Nephron progenitor cell (in vitro differentiated cells): ENCODE data around the gene TBC1D10A.

Experiments
- DNase-seq: peaks from one replicate; pipeline ENCODE4 v3.0.0; 2021
- H3K27ac Mint-ChIP-seq: 2 replicates; pipeline ENCODE4 v1.8.0; 2021; ENCODE audit warnings: mild to moderate bottlenecking, moderate library complexity, mixed read lengths
- H3K27me3 Mint-ChIP-seq: 2 replicates; pipeline ENCODE4 v1.8.0; 2021; ENCODE audit warnings: mild to moderate bottlenecking, low read depth, mixed read lengths; ENCODE audit not compliant: poor library complexity
- H3K36me3 Mint-ChIP-seq: 2 replicates; pipeline ENCODE4 v1.8.0; 2021; ENCODE audit warnings: low read depth, mixed read lengths
- H3K4me1 Mint-ChIP-seq: 2 replicates; pipeline ENCODE4 v1.8.0; 2021; ENCODE audit warnings: mixed read lengths
- H3K4me3 Mint-ChIP-seq: 2 replicates; pipeline ENCODE4 v1.8.0; 2021; ENCODE audit warnings: mild to moderate bottlenecking, moderate library complexity, mixed read lengths
- H3K9me3 Mint-ChIP-seq: 2 replicates; pipeline ENCODE4 v1.8.0; 2021; ENCODE audit warnings: mild to moderate bottlenecking, moderate library complexity, mixed read lengths
- CTCF ChIP-seq: fragments of 200-600 bp; sonication (generic); IDR thresholded peaks from 2 replicates; pipeline ENCODE4 v1.5.0; 2021; ENCODE audit warnings: antibody characterized with exemption

TBC1D10A gene

DNA sequence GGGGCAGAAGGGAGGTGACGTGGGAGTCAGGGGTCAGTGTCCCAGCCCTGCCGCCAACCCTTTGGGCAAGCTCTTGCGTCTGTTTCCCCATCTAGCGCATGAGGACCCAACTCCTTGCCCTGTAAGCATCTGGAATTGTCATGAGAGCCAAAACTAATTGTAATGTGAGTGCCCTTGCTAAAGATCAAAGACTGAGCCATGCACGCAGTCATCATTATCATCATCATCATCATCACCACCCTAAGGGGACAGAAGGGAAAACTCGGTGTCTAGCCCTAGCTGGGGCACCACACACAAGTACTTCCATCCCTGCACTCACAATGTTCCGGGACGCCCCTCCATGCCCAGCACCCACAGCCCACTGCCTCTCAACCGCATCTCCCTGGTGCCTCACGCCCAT is 82.7 kb downstream of the TBC1D10A start:
- Mint-ChIP-seq H3K27me3 (peaks cover 53% of the 10 kb centered on the region), H3K4me3 (peak overlapping the region; percentile 34), H3K4me1 (peaks cover 72% of the 10 kb centered on the region), H3K27ac (peak overlapping the region; percentile 74), H3K9me3 (no peaks in the 10 kb centered on the region), H3K36me3 (no peaks in the 10 kb centered on the region)
- no peak for TF ChIP-seq CTCF
- DNase-seq = no peak

- no peaks in the 10 kb centered on the region for H3K36me3 Mint-ChIP-seq
- peaks cover 52% of the 10 kb centered on the region for H3K27me3 Mint-ChIP-seq
- no peak overlapping the region for H3K4me3 Mint-ChIP-seq
- no peak overlapping the region for H3K27ac Mint-ChIP-seq
- TF ChIP-seq CTCF = no peak
- no peak for DNase-seq
- no peaks in the 10 kb centered on the region for H3K9me3 Mint-ChIP-seq
- H3K4me1 Mint-ChIP-seq = peaks cover 72% of the 10 kb centered on the region
Observed at GRCh38 chr22:30243661-30244060, 83.1 kb downstream of the TBC1D10A start.
